Measurements from ENCODE around the gene SORBS1. TPM values are rescaled to one million over a fixed set of nuclear protein-coding genes. Genes with fewer than 3 reads are reported as not detected.

The SORBS1 gene
- total and polyA plus RNA-seq, 2 of the 13 experiments (the other 11 are each of a cell fraction or from before 2014, with no cell fraction given) = 16.8 to 39.8 TPM

- 74% methylated on average over 2 of the region's 2 CpGs for WGBS (ENCODE audit: low lambda C conversion rate)
- FAIRE-seq = no peak
- ChIA-PET CTCF (ENCODE audit: low intra/inter-chr PET ratio, low total read pairs) (no interaction called here), POLR2A (no interaction called here)
- no peak for ATAC-seq
- Histone ChIP-seq H3K9me3 (ENCODE audit: low read length) (no peaks in the 10 kb centered on the region), H3K79me2 (ENCODE audit: insufficient read depth, low read length) (peaks cover 70% of the 10 kb centered on the region), H3K27ac (ENCODE audit: extremely low read length, insufficient read depth, low read length) (no peak overlapping the region), H2AFZ (ENCODE audit: low read length) (no peak overlapping the region), H4K20me1 (ENCODE audit: insufficient read depth, low read length) (no peaks in the 10 kb centered on the region), H3K9ac (ENCODE audit: insufficient read depth, low read depth, low read length) (no peak overlapping the region), H3K4me1 (ENCODE audit: insufficient read depth, low read length) (peaks cover 52% of the 10 kb centered on the region), H3K27me3 (ENCODE audit: control insufficient read depth in 1 of 2, insufficient read depth in 2 of 2, low read length in 2 of 2) (no peaks in the 10 kb centered on the region), H3K4me3 (replicated peaks in 1 of 3; ENCODE audit: insufficient read depth in 1 of 3, low read depth in 2 of 3, low read length in 3 of 3) (no peak overlapping the region), H3K4me2 (ENCODE audit: low read depth, low read length) (no peak overlapping the region), H3K36me3 (replicated peaks in 1 of 2; ENCODE audit: control insufficient read depth in 1 of 2, insufficient read depth in 2 of 2, low read length in 2 of 2) (peaks cover 0 to 5% of the 10 kb centered on the region in 2 experiments; a peak in 1 of 5 replicates)
- in situ Hi-C loops (cut with HindIII; ENCODE audit: extremely low pct_ligation_motif_present, low pct_unique_long_range_greater_than_20kb) = no loop called here
- no peak for DNase-seq (ENCODE audit: low spot score)
- intact Hi-C loops (cut with micrococcal nuclease; ENCODE audit: unreplicated experiment) = no loop called here
- BruUV-seq (replicated peaks) = no TSS peak
- no peak for TF ChIP-seq KLF12 (CRISPR knock-in tag; IDR thresholded peaks at IDR 0.05; ENCODE audit: borderline replicate concordance)
- TF ChIP-seq POLR2A (IDR thresholded peaks at IDR 0.05; ENCODE audit: insufficient read depth in 1 of 2, low read depth in 2 of 2, low read length in 2 of 2) = no peak
- no peak for TF ChIP-seq PHF20 (CRISPR knock-in tag; IDR thresholded peaks at IDR 0.05)
- TF ChIP-seq SP4 (CRISPR knock-in tag; IDR thresholded peaks at IDR 0.05) = no peak
- no peak for TF ChIP-seq ZNF225 (CRISPR knock-in tag; IDR thresholded peaks at IDR 0.05)
- TF ChIP-seq EHMT2 (IDR thresholded peaks at IDR 0.05; ENCODE audit: borderline replicate concordance, low read depth, low read length) = no peak
- no peak for TF ChIP-seq CCAR2 (optimal IDR thresholded peaks at IDR 0.05; ENCODE audit: low read depth, low read length)
- no peak for TF ChIP-seq DNMT3B (CRISPR knock-in tag; conservative IDR thresholded peaks at IDR 0.05)
- TF ChIP-seq BCL6 (CRISPR knock-in tag; IDR thresholded peaks at IDR 0.05) = no peak
- no peak for TF ChIP-seq SNRNP70 (IDR thresholded peaks at IDR 0.05; ENCODE audit: low read depth, low read length)
- TF ChIP-seq CAMTA2 (CRISPR knock-in tag; IDR thresholded peaks at IDR 0.05; ENCODE audit: borderline replicate concordance) = no peak
- TF ChIP-seq THAP11 (CRISPR knock-in tag; IDR thresholded peaks at IDR 0.05) = no peak
- TF ChIP-seq ZNF577 (CRISPR knock-in tag; IDR thresholded peaks at IDR 0.05; ENCODE audit: borderline replicate concordance, low read depth) = no peak
- no peak for TF ChIP-seq ZNF12 (CRISPR knock-in tag; IDR thresholded peaks at IDR 0.05)
- no peak for TF ChIP-seq CHCHD3 (CRISPR knock-in tag; IDR thresholded peaks at IDR 0.05)
- TF ChIP-seq, protein P1, sequence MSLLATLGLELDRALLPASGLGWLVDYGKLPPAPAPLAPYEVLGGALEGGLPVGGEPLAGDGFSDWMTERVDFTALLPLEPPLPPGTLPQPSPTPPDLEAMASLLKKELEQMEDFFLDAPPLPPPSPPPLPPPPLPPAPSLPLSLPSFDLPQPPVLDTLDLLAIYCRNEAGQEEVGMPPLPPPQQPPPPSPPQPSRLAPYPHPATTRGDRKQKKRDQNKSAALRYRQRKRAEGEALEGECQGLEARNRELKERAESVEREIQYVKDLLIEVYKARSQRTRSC (CRISPR knock-in tag; IDR thresholded peaks at IDR 0.05; ENCODE audit: low read depth) = no peak
- TF ChIP-seq, protein P2, sequence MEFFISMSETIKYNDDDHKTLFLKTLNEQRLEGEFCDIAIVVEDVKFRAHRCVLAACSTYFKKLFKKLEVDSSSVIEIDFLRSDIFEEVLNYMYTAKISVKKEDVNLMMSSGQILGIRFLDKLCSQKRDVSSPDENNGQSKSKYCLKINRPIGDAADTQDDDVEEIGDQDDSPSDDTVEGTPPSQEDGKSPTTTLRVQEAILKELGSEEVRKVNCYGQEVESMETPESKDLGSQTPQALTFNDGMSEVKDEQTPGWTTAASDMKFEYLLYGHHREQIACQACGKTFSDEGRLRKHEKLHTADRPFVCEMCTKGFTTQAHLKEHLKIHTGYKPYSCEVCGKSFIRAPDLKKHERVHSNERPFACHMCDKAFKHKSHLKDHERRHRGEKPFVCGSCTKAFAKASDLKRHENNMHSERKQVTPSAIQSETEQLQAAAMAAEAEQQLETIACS (CRISPR knock-in tag; IDR thresholded peaks at IDR 0.05) = no peak
- no peak for TF ChIP-seq TSC22D2 (CRISPR knock-in tag; IDR thresholded peaks at IDR 0.05; ENCODE audit: borderline replicate concordance)
- TF ChIP-seq, protein P3, sequence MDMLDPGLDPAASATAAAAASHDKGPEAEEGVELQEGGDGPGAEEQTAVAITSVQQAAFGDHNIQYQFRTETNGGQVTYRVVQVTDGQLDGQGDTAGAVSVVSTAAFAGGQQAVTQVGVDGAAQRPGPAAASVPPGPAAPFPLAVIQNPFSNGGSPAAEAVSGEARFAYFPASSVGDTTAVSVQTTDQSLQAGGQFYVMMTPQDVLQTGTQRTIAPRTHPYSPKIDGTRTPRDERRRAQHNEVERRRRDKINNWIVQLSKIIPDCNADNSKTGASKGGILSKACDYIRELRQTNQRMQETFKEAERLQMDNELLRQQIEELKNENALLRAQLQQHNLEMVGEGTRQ (IDR thresholded peaks at IDR 0.05; ENCODE audit: low read depth, low read length) = no peak
- TF ChIP-seq, protein P3 (CRISPR knock-in tag; IDR thresholded peaks at IDR 0.05; ENCODE audit: borderline replicate concordance) = no peak
Measured at GRCh38 chr10:95496246-95496911, 64.8 kb downstream of the SORBS1 start.
